ENCODE results near the gene WIPF2. TPM values are rescaled to one million over a fixed set of nuclear protein-coding genes. Genes with fewer than 3 reads are reported as not detected.

The WIPF2 gene
- total RNA-seq, 1 donor from 2014 or later = 6.2 TPM

DNA sequence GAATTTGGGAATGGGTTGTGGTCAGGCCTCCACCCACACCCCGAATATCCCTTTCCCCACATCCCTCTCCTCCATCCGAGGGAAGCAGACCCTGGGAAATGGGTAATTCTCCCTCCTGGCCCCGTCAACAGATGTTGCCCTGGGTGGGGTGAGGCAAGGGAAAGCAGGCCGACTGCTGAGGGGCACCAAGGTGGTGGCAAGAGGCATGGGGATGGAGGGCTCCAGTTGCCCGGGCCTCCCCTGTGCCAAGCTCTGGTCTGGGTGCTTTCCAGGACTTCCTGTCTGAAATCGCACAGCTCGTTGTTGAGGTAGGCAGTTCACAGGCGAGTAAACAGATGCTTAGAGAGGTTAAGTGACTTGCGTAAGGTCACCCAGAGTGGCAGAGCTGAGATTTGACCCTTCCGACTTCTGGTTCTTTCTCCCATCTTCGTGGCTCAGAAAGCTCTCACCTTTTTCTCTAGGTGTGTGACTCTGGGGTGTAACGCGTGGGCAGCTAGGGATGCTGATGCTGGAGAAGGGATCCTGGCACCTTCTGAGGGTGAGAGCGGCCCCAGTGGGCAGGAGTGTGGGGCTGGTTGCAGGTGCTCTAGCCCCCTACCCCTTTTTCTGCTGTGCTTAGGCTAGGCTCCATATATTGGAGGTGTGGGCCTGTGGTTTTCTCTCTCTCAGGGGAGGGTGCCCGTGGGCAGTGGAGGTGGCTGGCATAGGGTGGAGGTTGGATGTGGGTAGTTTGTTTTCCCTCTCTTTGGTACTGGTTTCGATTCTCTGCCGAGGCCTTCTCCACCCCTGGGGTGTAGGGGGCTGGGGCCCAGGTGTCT lies 107.1 kb downstream of the WIPF2 start:
- peak; percentile 47 to 62 for DNase-seq (ENCODE audit: low read depth in 2 of 2)

- no peak for DNase-seq (ENCODE audit: low read depth in 2 of 2)
Observed at GRCh38 chr17:40326832-40327199, 107.7 kb downstream of the WIPF2 start.

- no peak for DNase-seq (ENCODE audit: low read depth in 2 of 2)
Observed at GRCh38 chr17:40327244-40327729, 108.2 kb downstream of the WIPF2 start.

- DNase-seq (ENCODE audit: low read depth in 2 of 2) = no peak
Observed at GRCh38 chr17:40327735-40328385, 108.8 kb downstream of the WIPF2 start.

DNA sequence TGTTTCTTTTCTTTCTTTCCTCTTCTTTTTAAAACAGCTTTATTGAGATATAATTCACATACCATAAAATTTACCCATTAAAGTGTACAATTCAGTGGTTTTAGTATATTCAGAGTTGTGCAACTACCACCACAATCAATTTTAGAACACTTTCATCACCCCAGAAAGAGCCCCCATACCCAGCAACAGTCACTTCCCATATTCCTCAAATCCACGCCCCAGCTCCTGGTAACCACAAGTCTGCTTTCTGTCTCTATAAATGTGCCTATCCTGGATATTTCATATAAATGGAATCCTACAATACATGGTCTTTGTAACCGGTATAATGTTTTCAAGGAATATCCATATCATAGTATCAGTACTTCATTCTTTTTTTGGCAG lies 109.3 kb downstream of the WIPF2 start:
- DNase-seq (ENCODE audit: low read depth in 2 of 2) = no peak

DNA sequence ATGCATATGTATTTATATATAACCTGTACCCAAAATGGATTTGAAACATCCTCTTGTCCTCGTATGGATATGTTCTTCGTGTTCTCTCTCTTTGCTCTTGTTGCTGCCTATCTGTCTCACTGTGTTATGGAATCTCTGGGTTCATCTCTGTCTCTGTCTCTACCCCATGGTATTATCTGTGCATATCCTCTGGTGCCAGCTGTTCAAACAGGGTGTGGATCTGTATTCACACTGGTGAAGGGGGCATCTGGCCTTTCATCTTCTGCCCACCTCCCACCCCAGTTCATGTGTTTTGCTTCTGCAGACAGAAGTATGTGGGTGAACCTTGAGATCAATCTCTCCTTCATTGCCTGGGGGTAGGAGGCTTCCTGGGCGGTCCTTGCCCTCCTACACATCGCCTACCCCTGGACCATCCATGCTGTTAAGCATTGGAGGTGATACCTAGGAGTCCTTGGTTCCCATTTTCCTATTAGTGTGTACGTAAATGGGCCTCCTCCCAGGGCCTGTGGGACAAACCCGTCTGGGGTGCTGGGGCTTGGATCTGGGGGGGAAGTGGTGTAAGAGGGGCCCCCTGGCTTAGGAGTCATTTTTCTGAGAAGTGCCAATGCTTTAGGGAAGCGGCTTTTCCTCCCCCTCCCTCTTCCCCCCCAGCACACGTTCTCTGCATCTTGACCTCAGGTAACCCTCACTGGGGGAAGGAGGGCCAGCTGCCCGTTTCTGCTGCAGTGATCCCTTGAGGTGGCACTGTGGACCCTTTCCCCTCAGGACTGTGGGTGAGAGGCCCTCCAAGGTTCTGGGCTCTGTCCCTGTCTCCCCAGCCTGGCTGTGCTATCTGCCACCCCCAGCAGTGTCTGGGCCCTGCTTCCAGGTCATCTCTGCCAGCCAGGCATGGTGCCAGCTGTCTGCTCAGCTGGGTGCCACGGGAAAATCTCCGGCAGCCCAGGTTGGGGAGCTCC lies 111.0 kb downstream of the WIPF2 start:
- no peak for DNase-seq (ENCODE audit: low read depth in 2 of 2)

DNA sequence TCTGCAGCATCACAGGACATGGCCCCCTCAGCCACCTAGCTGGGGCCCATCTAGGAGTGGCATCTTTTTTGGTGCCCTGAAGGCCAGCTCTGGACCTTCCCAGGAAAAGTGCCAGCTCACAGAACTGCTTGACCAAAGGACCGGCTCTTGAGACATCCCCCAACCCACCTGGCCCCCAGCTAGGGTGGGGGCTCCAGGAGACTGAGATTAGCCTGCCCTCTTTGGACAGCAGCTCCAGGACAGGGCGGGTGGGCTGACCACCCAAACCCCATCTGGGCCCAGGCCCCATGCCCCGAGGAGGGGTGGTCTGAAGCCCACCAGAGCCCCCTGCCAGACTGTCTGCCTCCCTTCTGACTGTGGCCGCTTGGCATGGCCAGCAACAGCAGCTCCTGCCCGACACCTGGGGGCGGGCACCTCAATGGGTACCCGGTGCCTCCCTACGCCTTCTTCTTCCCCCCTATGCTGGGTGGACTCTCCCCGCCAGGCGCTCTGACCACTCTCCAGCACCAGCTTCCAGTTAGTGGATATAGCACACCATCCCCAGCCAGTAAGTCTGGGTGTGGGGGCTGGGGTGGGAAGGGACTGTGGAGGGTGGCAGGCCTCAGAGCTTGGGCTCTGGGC lies 111.9 kb downstream of the WIPF2 start:
- DNase-seq (ENCODE audit: low read depth in 2 of 2) = no peak

GRCh38 chr17:40331743-40332641 lies 112.9 kb downstream of the WIPF2 start:
- peak; percentile 47 to 92 for DNase-seq (ENCODE audit: low read depth in 2 of 2)

Other genes starting within 250 kb of the WIPF2 start
- 66.5 and 84.3 TPM in 2 replicates for gene PSMD3, start 238.5 kb upstream of the WIPF2 start, total RNA-seq
- 0.44 TPM in 1 of 2 replicates, not detected in the other for gene CSF3, start 203.9 kb upstream of the WIPF2 start, total RNA-seq
- gene MED24, start 164.9 kb upstream of the WIPF2 start, total RNA-seq = 29.2 and 30.3 TPM in 2 replicates
- gene THRA, start 156.3 kb upstream of the WIPF2 start, total RNA-seq = 11.6 and 21.4 TPM in 2 replicates
- gene NR1D1, start 118.7 kb upstream of the WIPF2 start, total RNA-seq = 0.65 and 1.2 TPM in 2 replicates
- 23.1 and 37.9 TPM in 2 replicates for gene MSL1, start 97.3 kb upstream of the WIPF2 start, total RNA-seq
- gene CASC3, start 78.8 kb upstream of the WIPF2 start, total RNA-seq = 20.0 and 25.0 TPM in 2 replicates
- 0.79 and 0.87 TPM in 2 replicates for gene RAPGEFL1, start 41.8 kb upstream of the WIPF2 start, total RNA-seq
- gene CDC6, start 68.6 kb downstream of the WIPF2 start, total RNA-seq = 3.8 and 8.3 TPM in 2 replicates
- gene RARA, start 89.9 kb downstream of the WIPF2 start, total RNA-seq = 5.4 and 6.0 TPM in 2 replicates
- 2.2 and 3.0 TPM in 2 replicates for gene GJD3, start 145.4 kb downstream of the WIPF2 start, total RNA-seq
- 10.5 and 35.3 TPM in 2 replicates for gene TOP2A, start 198.6 kb downstream of the WIPF2 start, total RNA-seq
- gene IGFBP4, start 224.1 kb downstream of the WIPF2 start, total RNA-seq = 163 and 193 TPM in 2 replicates

Measured in lung microvascular endothelial cell (primary cell).